Spleen (tissue), 11 donors: ENCODE results near the gene AARS2. TPM values are rescaled to one million over a fixed set of nuclear protein-coding genes. Genes with fewer than 3 reads are reported as not detected.
A peak's percentile ranks its signal among the peaks of the same experiment; 100 is the strongest.

Experiments used
- DNase-seq: peaks from one replicate; pipeline ENCODE4 v3.0.0-alpha.2; 2020
- H3K27ac ChIP-seq, 8 donors: fragments of 200-600 bp; sonication (generic) in 7 of 8; 1 replicate in 4 of 8; 2 replicates in 4 of 8; pipeline versions ENCODE4 v1.5.0 to v1.8.0; 2016 to 2021; ENCODE audit warnings: inconsistent platforms in 4 of 8, mild to moderate bottlenecking in 4 of 8, moderate library complexity in 1 of 8
- H3K27me3 ChIP-seq, 7 donors: fragments of 200-600 bp; sonication (generic) in 6 of 7; replicated peaks in 1 of 7; 1 replicate in 4 of 7; 2 replicates in 3 of 7; pipeline versions ENCODE4 v1.5.0 to v1.8.0; 2016 to 2021; ENCODE audit warnings: inconsistent platforms in 3 of 7, mild to moderate bottlenecking in 1 of 7
- H3K36me3 ChIP-seq, 6 donors: fragments of 200-600 bp; sonication (generic) in 5 of 6; 1 replicate in 4 of 6; 2 replicates in 2 of 6; pipeline versions ENCODE4 v1.5.0 to v1.8.0; 2016 to 2021; ENCODE audit warnings: inconsistent platforms in 2 of 6
- H3K4me1 ChIP-seq, 6 donors: fragments of 200-600 bp; sonication (generic) in 5 of 6; 1 replicate in 3 of 6; 2 replicates in 3 of 6; pipeline versions ENCODE4 v1.5.0 to v1.8.0; 2016 to 2021; ENCODE audit warnings: inconsistent platforms in 3 of 6
- H3K4me3 ChIP-seq, 8 donors: fragments of 200-600 bp; sonication (generic) in 7 of 8; 1 replicate in 4 of 8; 2 replicates in 4 of 8; pipeline versions ENCODE4 v1.5.0 to v1.8.0; 2016 to 2021; ENCODE audit warnings: inconsistent platforms in 4 of 8, mild to moderate bottlenecking in 4 of 8, moderate library complexity in 2 of 8
- H3K9me3 ChIP-seq, 8 donors: fragments of 200-600 bp; sonication (generic) in 7 of 8; 1 replicate in 4 of 8; 2 replicates in 4 of 8; pipeline versions ENCODE4 v1.5.0 to v1.8.0; 2016 to 2021; ENCODE audit warnings: inconsistent platforms in 4 of 8
- POLR2A ChIP-seq, 3 donors: fragments of 450-650 bp; IDR thresholded peaks; one replicate each; pipeline ENCODE4 v1.5.1; 2017; ENCODE audit warnings: antibody characterized with exemption in 3 of 3, mild to moderate bottlenecking in 1 of 3
- POLR2AphosphoS5 ChIP-seq, 3 donors: sonication (generic); formaldehyde crosslinking; IDR thresholded peaks; one replicate each; pipeline ENCODE4 v1.5.1; 2017; ENCODE audit warnings: antibody characterized with exemption in 3 of 3
- WGBS, 5 donors: extraction: QIAGEN DNeasy Blood & Tissue Kit in 3 of 5; methylation state at CpG; one replicate each; pipeline versions ENCODE4 v1.1.5 to v1.1.7; 2013 to 2018; 5-methylcytosine and 5-hydroxymethylcytosine counted together
- intact Hi-C: fragments of 100-400 bp; cut with DNase I; formaldehyde crosslinking; loops from one replicate; pipeline ENCODE4 v1.15.0; 2023; ENCODE audit warnings: low total_unique reads
- polyA plus RNA-seq, 3 donors: library from polyadenylated mRNA; stranded (reverse); fragments of 200-250 nt; gene quantifications; one replicate each; pipeline ENCODE4 v1.2.1, GENCODE V29; 2013
- total RNA-seq, 7 donors: library from RNA; depleted of rRNA in 3 of 7; stranded (reverse); fragments of >200 nt in 3 of 7; fragmentation: NEBNext Ultra II Directional in 4 of 7; extraction: Animal tissue kit (Norgen Biotek cat#: 25700) in 4 of 7; gene quantifications; one replicate each; pipeline versions ENCODE4 v1.1.0 to v1.2.1, GENCODE V29; 2016 to 2021
- TF ChIP-seq, protein P1 (sequence below), 11 experiments: fragments of 200-600 bp in 7 of 11; fragments of 450-650 bp in 4 of 11; sonication (generic) in 4 of 11; IDR thresholded peaks in 8 of 11; conservative IDR thresholded peaks in 3 of 11; 1 replicate in 7 of 11; 2 replicates in 4 of 11; pipeline versions ENCODE4 v1.4.0 to v1.8.0; 2016 to 2021; ENCODE audit warnings: antibody characterized with exemption in 11 of 11, inconsistent platforms in 4 of 11, mild to moderate bottlenecking in 1 of 11
- donor health status: healthy with polysubstance abuse.
- donor health status: DM: no; HTN: no; CAD: no; lungs with moderate emphysema.
- donor health status: DM: no; HTN: no; CAD: no.
- donor health status: Bipolar disorder and iron deficiency.
- donor health status: healthy.
- donor health status: DM: no; HTN: no; CAD: no.
- donor health status: DM: yes; HTN: yes; CAD: no.

AARS2 gene
- total and polyA plus RNA-seq, 10 donors, result 3.5 to 16.8 (median 13.7) TPM

GRCh38 chr6:44255105-44255808 is 57.9 kb downstream of the AARS2 start:
- H3K9me3 ChIP-seq, result no peaks in the 10 kb centered on the region
- peak overlapping the region in 1 of 8 donors; percentile 98 for H3K4me3 ChIP-seq
- WGBS, 5 donors, result 69 to 83% (median 72%) methylated on average over 15 to 16 of the region's 16 CpGs
- peaks cover 7 to 82% (median 75%) of the 10 kb centered on the region in 6 donors for H3K36me3 ChIP-seq
- H3K4me1 ChIP-seq, result peaks cover 24 to 98% (median 82%) of the 10 kb centered on the region in 6 donors
- H3K27ac ChIP-seq, result peak overlapping the region in 6 of 8 donors; percentile 91 to 98 (median 96)
- DNase-seq, result peak; percentile 72
- TF ChIP-seq POLR2AphosphoS5 (IDR thresholded peaks at IDR 0.05) (peak; percentile 46 to 55 (median 50)), POLR2A (IDR thresholded peaks at IDR 0.05) (no peak)
- no peaks in the 10 kb centered on the region for H3K27me3 ChIP-seq
- intact Hi-C loops, result no loop called here

GRCh38 chr6:44254191-44255104 is 58.7 kb downstream of the AARS2 start:
- Histone ChIP-seq H3K27me3 (no peaks in the 10 kb centered on the region), H3K4me1 (peaks cover 24 to 98% (median 81%) of the 10 kb centered on the region in 6 donors), H3K9me3 (no peaks in the 10 kb centered on the region), H3K4me3 (no peak overlapping the region), H3K36me3 (peaks cover 7 to 82% (median 75%) of the 10 kb centered on the region in 6 donors), H3K27ac (peak overlapping the region in 3 of 8 donors; percentile 5 to 98 (median 96))
- peak; percentile 66 for DNase-seq
- WGBS, 5 donors, result 70 to 87% (median 82%) methylated on average over 12 of the region's 12 CpGs
- TF ChIP-seq POLR2A (IDR thresholded peaks at IDR 0.05), result no peak
- TF ChIP-seq, protein P1, sequence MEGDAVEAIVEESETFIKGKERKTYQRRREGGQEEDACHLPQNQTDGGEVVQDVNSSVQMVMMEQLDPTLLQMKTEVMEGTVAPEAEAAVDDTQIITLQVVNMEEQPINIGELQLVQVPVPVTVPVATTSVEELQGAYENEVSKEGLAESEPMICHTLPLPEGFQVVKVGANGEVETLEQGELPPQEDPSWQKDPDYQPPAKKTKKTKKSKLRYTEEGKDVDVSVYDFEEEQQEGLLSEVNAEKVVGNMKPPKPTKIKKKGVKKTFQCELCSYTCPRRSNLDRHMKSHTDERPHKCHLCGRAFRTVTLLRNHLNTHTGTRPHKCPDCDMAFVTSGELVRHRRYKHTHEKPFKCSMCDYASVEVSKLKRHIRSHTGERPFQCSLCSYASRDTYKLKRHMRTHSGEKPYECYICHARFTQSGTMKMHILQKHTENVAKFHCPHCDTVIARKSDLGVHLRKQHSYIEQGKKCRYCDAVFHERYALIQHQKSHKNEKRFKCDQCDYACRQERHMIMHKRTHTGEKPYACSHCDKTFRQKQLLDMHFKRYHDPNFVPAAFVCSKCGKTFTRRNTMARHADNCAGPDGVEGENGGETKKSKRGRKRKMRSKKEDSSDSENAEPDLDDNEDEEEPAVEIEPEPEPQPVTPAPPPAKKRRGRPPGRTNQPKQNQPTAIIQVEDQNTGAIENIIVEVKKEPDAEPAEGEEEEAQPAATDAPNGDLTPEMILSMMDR (IDR thresholded peaks at IDR 0.05 in 8 of 11, conservative IDR thresholded peaks at IDR 0.05 in 3 of 11), result no peak
- TF ChIP-seq POLR2AphosphoS5 (IDR thresholded peaks at IDR 0.05), result peak in 1 of 3 donors; percentile 39
- intact Hi-C loops, result no loop called here

DNA sequence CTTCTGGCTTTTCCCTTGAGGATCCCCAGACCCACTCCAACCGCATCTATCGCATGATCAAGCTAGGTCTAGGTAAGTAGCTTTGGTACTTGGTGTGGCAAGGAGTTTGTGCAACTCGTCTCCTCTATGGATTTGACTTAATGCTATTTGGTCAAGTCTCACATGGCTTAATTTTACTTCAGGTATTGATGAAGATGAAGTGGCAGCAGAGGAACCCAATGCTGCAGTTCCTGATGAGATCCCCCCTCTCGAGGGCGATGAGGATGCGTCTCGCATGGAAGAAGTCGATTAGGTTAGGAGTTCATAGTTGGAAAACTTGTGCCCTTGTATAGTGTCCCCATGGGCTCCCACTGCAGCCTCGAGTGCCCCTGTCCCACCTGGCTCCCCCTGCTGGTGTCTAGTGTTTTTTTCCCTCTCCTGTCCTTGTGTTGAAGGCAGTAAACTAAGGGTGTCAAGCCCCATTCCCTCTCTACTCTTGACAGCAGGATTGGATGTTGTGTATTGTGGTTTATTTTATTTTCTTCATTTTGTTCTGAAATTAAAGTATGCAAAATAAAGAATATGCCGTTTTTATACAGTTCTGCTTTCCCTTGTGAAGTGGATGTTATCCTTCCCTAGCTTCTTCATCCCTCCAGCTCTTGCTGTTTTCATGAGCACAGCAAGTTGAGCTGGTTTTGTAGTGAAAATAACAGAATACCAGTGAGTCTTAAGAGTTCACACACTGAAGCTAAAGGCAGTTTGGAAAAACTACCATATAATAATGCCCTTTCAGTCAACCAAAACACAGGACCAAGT is 59.6 kb downstream of the AARS2 start:
- Histone ChIP-seq H3K27ac (peak overlapping the region in 1 of 8 donors; percentile 5), H3K4me1 (peaks cover 30 to 98% (median 81%) of the 10 kb centered on the region in 6 donors), H3K27me3 (no peaks in the 10 kb centered on the region), H3K9me3 (no peaks in the 10 kb centered on the region), H3K4me3 (no peak overlapping the region), H3K36me3 (peaks cover 10 to 82% (median 76%) of the 10 kb centered on the region in 6 donors)
- 55 to 72% (median 66%) methylated on average over 10 of the region's 10 CpGs for WGBS, 5 donors
- TF ChIP-seq, protein P1 (IDR thresholded peaks at IDR 0.05 in 8 of 11, conservative IDR thresholded peaks at IDR 0.05 in 3 of 11), result peak in 9 of 11 experiments; percentile 15 to 60 (median 46)
- no peak for TF ChIP-seq POLR2AphosphoS5 (IDR thresholded peaks at IDR 0.05)
- intact Hi-C loops, result no loop called here
- peak; percentile 75 for DNase-seq
